Limb (tissue), 2 donors: ENCODE data around the gene VDAC1.

Experiments
- DNase-seq, 2 donors: peaks; one replicate each; pipeline ENCODE4 v3.0.0-alpha.2; 2016; ENCODE audit errors: extremely low spot score in 2 of 2

VDAC1 gene

DNA sequence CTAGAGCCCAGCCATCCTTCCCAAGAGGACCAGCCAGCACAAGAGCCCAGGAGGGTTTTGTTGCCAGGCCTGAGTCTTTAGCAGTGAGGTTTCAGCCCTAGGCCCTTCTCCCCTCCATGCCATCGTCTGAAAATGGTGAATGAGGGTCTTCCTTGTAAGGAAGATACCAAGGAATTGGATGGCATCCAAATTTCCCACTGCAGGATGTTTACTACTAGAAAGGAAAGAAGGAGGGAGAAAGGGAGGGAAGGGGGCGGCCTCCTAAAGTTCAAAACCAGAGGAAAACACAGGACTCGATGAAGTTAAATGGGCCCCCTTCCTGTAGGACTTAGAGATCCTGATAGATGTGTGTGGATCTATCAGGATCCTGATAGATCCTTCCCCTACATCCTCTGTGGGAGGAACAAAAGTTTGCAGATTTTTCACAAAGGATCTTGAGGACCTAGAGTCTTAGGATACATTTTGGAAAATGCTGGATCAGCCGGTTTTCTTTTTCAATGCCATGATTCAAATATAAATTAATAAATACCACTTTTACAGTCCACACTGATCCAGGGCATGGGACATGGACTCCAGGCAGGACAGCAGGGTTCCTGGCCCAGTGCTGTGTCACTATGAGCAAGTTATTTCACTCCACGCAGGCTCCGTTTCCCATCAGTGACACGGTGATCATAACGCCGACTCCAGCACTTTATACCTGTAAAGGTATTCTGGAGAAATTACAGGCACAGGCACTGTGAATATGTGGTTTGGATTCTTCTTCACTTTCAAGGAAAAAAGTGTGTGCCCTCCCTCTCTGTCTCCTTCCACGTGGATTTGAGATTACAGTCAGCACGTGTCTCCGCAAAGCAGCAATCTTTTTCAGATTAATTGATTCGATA, 77.2 kb downstream of the VDAC1 start:
- no peak for DNase-seq

DNA sequence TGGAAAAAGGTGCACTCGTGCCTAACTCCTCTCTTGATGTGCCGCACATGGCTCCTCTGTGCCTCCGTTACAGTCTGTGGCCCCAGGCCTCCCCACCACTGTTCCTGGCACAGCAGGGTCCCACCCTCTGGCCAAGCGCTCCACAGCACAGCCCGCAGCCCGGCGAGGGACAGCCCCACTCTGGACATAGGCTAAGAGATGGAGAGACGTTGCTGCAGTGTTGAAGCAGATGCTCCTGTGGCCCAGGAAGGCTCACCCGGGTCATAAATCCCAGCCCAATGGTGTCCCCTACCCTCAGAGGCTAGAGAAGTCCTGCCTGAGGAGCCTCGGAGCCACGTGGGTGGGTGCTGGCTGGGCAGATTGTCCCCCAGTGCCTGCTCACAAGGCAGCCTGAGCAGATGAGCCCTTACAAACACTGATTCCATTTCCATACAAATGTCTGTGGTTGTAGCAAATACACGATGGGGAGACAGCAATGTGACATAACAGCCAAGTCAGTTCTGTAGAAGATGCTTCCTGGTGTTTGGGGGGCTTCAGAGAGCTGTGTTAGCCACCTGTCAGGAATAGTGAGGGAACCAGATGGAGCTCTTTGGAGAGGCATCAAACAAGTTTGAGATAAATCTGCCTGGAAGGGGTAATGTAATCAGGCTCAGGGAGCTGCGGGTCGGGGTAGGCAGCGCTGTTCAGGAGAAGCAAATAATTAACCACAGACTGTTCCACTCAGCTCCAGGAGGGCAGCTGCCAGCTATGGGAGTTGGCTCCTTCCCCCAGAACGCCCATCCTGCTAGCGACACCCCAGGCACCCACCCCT, 78.1 kb downstream of the VDAC1 start:
- DNase-seq: peak in 1 of 2 donors; percentile 42

DNA sequence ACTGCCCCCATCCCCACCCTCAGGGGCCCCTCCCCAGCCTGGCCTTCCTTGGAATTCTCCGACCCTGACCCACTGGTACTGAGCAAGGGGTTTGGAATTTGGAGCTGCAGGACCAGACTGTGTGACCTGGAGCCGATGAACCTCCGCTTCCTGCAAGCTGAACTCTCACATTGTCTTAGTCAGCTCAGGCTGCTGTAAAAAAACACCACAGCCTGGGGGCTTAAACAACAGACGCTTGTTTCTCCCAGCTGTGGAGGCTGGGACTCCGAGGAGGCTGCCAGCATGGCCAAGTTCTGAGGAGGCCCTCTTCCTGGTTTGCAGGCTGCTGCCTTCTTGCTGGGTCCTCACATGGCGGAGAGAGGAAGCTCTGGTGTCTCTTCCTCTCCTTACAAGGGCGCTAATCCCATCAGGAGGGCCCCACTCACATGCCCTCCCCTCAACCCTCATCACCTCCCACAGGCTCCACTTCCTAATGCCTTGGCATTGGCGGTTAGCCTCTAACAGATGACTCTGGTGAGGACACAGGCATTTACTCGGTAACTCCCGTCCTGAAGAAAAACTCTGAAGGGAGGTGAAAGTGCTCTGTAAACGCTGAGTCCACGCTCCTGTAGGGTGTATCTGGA, 78.8 kb downstream of the VDAC1 start:
- DNase-seq: no peak

GRCh38 chr5:133925269-133925668, 79.5 kb downstream of the VDAC1 start:
- no peak for DNase-seq

DNA sequence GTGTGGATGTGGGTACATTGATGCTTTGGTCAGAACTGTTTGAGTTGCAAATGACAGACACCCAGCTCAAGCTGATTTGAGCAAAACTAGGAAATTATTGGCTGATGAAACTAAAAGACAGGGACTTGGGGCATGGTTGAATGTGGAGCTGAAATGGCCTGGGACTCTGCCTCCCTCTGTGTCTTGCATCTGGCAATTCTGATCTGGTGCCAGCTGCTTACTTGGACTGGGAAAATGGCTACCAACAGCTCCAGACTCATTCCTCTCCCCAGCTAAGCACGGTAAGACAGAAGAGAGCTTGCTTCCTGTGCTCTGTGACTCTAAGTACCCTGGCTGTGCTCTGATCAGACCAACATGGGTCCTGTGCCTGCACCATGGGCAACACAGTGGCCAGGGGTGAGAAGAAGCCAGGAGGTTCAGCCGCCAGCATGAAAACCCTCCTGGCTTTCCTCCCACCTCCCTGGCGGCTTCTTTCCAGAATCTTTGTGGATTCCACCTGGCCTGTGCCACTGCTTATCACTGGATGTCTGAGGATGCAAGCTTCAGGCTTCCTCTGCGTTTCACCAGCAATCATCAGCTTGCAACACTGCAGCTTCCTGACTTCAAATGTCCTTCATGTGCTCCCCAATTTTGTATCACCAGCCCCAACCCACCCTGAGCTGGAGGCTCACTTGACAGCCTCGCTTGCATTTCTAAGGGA, 80.4 kb downstream of the VDAC1 start:
- DNase-seq: no peak

DNA sequence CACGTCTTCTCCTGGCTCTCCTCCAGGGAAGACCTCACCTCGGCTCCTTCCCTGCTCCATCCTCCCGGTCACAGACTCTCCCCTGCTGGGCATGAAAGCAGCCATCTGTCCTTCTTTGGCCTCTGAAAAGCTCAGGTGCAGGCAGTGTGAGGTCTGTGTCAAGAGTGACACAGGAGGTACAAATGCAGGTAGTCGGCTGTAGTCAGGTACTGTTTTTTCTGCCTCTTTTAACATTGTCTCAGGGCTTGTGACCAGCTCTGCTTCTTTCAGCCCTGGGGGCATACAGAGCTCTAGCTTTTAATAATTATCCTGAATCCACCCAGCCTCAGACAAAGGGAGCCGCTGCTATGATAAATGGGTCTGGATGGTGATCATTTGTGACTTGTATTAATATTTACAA, 82.8 kb downstream of the VDAC1 start:
- no peak for DNase-seq
